ENCODE measurements around the gene FADS2. TPM values are rescaled to one million over a fixed set of nuclear protein-coding genes. Genes with fewer than 3 reads are reported as not detected.

Gene FADS2
- total RNA-seq, 1 experiment from 2014 or later, result 19.2 TPM

DNA sequence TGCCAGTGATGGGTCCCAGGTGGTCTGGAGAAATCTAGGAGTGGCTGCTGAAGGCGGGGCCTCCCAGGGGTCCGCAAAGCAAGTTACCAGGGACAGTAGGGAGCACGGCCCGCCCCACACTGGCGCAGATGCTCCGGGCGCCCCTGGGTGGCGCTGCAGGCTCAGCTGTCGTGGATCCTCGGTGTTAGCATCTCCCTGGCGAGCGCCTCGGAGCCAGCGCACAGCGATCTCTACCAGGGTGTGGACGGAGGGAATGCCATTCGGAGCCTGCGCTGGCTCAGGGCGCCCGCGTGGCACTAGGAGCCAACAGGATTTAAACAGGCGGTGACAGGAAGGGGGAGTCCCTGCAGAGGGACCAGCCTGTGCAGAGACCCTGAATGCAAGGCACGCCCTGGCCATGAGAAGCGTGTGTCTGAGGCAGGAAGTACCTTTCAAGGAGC is 43.1 kb downstream of the FADS2 start:
- BruUV-seq (replicated peaks), result no TSS peak
- Mint-ChIP-seq H3K4me3 (ENCODE audit: low read depth, unreplicated experiment) (no peak overlapping the region), H3K27ac (ENCODE audit: unreplicated experiment) (no peak overlapping the region)

GRCh38 chr11:61872935-61873565 is 45.0 kb downstream of the FADS2 start:
- intact Hi-C loops (cut with micrococcal nuclease; ENCODE audit: unreplicated experiment), result no loop called here
- Mint-ChIP-seq H3K9me3 (ENCODE audit: low read depth, unreplicated experiment) (no peaks in the 10 kb centered on the region), H3K27ac (ENCODE audit: unreplicated experiment) (no peak overlapping the region), H3K4me1 (ENCODE audit: low read depth, unreplicated experiment) (peaks cover 8% of the 10 kb centered on the region), H3K27me3 (ENCODE audit: unreplicated experiment) (no peaks in the 10 kb centered on the region), H3K36me3 (ENCODE audit: insufficient read depth, unreplicated experiment) (no peaks in the 10 kb centered on the region), H3K4me3 (ENCODE audit: low read depth, unreplicated experiment) (no peak overlapping the region)
- BruUV-seq (replicated peaks), result no TSS peak
- no peak for DNase-seq
- CTCF ChIA-PET, result interaction anchor here (1.1 kb wide), 1 partner anchor 42 kb away, joined by 3 read pairs; no protein-coding TSS in a partner anchor
- TF ChIP-seq, protein P1, sequence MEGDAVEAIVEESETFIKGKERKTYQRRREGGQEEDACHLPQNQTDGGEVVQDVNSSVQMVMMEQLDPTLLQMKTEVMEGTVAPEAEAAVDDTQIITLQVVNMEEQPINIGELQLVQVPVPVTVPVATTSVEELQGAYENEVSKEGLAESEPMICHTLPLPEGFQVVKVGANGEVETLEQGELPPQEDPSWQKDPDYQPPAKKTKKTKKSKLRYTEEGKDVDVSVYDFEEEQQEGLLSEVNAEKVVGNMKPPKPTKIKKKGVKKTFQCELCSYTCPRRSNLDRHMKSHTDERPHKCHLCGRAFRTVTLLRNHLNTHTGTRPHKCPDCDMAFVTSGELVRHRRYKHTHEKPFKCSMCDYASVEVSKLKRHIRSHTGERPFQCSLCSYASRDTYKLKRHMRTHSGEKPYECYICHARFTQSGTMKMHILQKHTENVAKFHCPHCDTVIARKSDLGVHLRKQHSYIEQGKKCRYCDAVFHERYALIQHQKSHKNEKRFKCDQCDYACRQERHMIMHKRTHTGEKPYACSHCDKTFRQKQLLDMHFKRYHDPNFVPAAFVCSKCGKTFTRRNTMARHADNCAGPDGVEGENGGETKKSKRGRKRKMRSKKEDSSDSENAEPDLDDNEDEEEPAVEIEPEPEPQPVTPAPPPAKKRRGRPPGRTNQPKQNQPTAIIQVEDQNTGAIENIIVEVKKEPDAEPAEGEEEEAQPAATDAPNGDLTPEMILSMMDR (IDR thresholded peaks at IDR 0.05; ENCODE audit: unreplicated experiment), result no peak

More for the DNA sequence above, 43.1 kb downstream of the FADS2 start:
- CTCF ChIA-PET, result interaction anchor here (0.6 to 1.4 kb wide), 6 partner anchors 74 to 237 kb away, joined by 3 to 9 read pairs (median 3); no protein-coding TSS in a partner anchor
- Mint-ChIP-seq H3K36me3 (ENCODE audit: insufficient read depth, unreplicated experiment) (no peaks in the 10 kb centered on the region), H3K9me3 (ENCODE audit: low read depth, unreplicated experiment) (no peaks in the 10 kb centered on the region), H3K27me3 (ENCODE audit: unreplicated experiment) (no peaks in the 10 kb centered on the region), H3K4me1 (ENCODE audit: low read depth, unreplicated experiment) (peaks cover 8% of the 10 kb centered on the region)
- intact Hi-C loops (cut with micrococcal nuclease; ENCODE audit: unreplicated experiment), result loop anchor here (1.0 kb wide), 1 partner anchor 211 kb away; no protein-coding TSS in a partner anchor
- TF ChIP-seq, protein P1 (IDR thresholded peaks at IDR 0.05; ENCODE audit: unreplicated experiment), result peak; percentile 75
- DNase-seq, result peak; percentile 83

DNA sequence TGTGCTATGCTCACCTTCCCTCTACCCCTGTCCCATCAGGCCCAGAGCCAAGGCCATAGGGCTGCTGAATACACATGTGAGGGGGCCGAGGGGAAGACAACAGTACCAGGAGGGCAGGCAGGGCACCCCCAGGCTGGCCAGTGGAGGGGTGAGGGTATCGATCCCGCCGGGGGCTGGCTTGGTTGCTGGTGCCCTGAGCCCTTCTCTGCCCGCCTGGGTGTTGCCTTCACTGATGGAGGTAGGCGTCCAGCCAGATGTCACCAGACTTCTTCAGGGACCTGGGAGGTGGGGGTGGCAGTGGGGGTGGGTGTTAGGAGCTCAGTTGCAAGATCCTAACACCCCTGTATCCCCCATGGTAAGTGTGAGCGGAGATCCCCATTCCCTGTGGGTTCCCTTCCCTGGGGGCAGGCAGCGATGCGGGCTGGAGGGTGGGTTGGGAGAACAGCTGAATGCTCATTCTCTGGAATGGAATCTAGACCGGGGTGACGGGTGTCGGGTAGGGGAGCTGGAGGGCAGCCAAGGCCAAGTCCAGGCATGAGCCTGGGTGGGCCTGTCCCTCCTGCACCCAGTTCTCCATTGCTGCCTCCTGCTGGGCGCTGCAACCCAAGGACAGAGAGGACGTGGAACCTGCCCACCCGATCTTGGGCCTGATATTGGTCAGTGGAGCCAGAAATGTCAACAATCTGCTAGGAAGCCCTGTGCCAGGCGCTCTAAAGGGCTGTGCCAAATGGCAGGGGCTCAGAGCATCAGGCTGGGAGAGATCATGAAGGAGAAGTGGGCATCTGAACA is 45.7 kb downstream of the FADS2 start:
- TF ChIP-seq, protein P1 (IDR thresholded peaks at IDR 0.05; ENCODE audit: unreplicated experiment), result no peak
- no peaks in the 10 kb centered on the region for H3K27me3 Mint-ChIP-seq (ENCODE audit: unreplicated experiment)
- H3K36me3 Mint-ChIP-seq (ENCODE audit: insufficient read depth, unreplicated experiment), result no peaks in the 10 kb centered on the region
- no peak overlapping the region for H3K4me3 Mint-ChIP-seq (ENCODE audit: low read depth, unreplicated experiment)
- intact Hi-C loops (cut with micrococcal nuclease; ENCODE audit: unreplicated experiment), result no loop called here
- CTCF ChIA-PET, result no interaction called here
- no TSS peak for BruUV-seq (replicated peaks)
- no peaks in the 10 kb centered on the region for H3K9me3 Mint-ChIP-seq (ENCODE audit: low read depth, unreplicated experiment)
- H3K27ac Mint-ChIP-seq (ENCODE audit: unreplicated experiment), result peak overlapping the region; percentile 39
- no peak for DNase-seq
- H3K4me1 Mint-ChIP-seq (ENCODE audit: low read depth, unreplicated experiment), result peaks cover 8% of the 10 kb centered on the region

DNA sequence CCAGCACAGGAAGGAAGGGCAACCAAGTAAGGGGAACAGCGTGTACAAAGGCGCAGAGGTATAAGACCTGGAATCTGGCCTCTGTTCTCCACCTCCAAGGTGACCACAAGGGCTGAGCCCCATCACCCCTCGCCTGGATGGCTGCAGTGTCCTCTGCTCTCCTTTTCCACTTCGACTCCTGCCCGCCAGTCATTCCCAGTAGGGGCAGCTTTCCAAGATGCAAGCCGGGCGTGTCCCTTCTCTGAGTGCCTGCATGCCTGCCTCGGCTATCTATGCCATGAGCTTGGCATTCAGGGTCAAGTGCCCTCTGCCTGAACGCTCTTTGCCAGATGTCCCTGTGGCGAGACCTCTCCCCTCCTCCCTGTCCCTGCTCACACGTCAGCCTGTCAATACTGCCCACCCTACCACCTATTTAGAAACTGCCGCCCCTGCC is 46.3 kb downstream of the FADS2 start:
- Mint-ChIP-seq H3K27me3 (ENCODE audit: unreplicated experiment) (no peaks in the 10 kb centered on the region), H3K4me3 (ENCODE audit: low read depth, unreplicated experiment) (no peak overlapping the region), H3K27ac (ENCODE audit: unreplicated experiment) (peak overlapping the region; percentile 39), H3K4me1 (ENCODE audit: low read depth, unreplicated experiment) (peaks cover 8% of the 10 kb centered on the region), H3K9me3 (ENCODE audit: low read depth, unreplicated experiment) (no peaks in the 10 kb centered on the region), H3K36me3 (ENCODE audit: insufficient read depth, unreplicated experiment) (no peaks in the 10 kb centered on the region)
- TF ChIP-seq, protein P1 (IDR thresholded peaks at IDR 0.05; ENCODE audit: unreplicated experiment), result no peak
- BruUV-seq (replicated peaks), result no TSS peak
- DNase-seq, result no peak
- intact Hi-C loops (cut with micrococcal nuclease; ENCODE audit: unreplicated experiment), result no loop called here
- CTCF ChIA-PET, result no interaction called here

Data from Calu3 (cell line).